Measurements from ENCODE around the gene FCN1. TPM values are rescaled to one million over a fixed set of nuclear protein-coding genes. Genes with fewer than 3 reads are reported as not detected.

The FCN1 gene
- total and polyA plus RNA-seq, 2 of the 8 experiments (the other 6 are each of a cell fraction or from before 2014, with no cell fraction given) = not detected

DNA sequence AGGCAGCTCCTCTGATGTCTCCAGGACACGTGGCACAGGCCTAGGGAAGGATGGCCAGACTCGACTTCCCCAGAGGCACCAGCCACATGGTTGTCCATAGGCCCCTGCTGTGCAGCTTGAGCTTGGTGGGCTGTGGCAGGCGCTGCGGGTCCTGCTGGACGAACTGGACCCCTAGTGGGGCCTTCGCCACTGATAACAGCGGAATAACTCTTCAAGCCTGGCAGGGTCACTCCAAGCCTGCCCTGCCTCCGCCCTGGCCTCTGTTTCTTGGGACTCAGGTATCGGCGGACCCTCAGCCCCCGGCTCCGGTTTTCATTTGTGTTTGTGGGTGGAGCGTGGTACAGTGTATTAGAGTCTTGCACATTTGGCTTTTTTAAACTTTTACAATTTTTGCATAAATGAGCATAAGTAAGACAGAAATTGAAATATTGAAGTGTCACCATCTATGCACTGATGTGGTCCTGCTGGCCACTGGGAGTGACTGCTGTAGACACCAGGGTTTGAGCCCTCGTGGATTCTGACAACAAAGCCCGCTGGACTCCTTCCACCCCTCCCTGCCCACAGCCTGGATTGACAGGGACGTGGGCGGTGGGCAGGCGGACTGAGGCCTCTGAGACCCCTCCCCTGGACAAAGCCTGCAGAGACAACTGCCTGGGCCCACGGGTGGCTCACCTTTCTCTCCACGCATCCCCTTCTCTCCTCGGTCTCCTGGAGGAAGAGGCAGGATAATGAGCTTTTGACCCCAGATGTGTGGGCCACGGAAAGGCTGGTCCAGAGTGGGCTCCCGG is 3.8 kb downstream of the FCN1 start (continued):
- TF ChIP-seq, protein P1, sequence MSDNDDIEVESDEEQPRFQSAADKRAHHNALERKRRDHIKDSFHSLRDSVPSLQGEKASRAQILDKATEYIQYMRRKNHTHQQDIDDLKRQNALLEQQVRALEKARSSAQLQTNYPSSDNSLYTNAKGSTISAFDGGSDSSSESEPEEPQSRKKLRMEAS (IDR thresholded peaks at IDR 0.05) = no peak
- TF ChIP-seq CBX5 (IDR thresholded peaks at IDR 0.05; ENCODE audit: low read depth, low read length) (no peak), POU5F1 (IDR thresholded peaks at IDR 0.05; ENCODE audit: low read depth, low read length) (no peak)

All from H1 (cell line).